NT2/D1 (cell line): ENCODE measurements around the gene CCDC34.

Experiments used
- SUZ12 ChIP-seq: IDR thresholded peaks from 2 replicates; pipeline ENCODE4 v1.6.1; 2011; ENCODE audit not compliant: insufficient read length, insufficient read depth; ENCODE audit errors: extremely low read depth
- YY1 ChIP-seq: IDR thresholded peaks from 2 replicates; pipeline ENCODE4 v1.6.1; 2011; ENCODE audit not compliant: insufficient read length, insufficient read depth

- no peak for TF ChIP-seq SUZ12
- TF ChIP-seq YY1, result no peak
Measured at GRCh38 chr11:27385245-27385644, 22.2 kb upstream of the CCDC34 start.
